Urinary bladder (tissue), 4 donors: ENCODE results near the gene ERAL1. TPM values are rescaled to one million over a fixed set of nuclear protein-coding genes. Genes with fewer than 3 reads are reported as not detected.
"Not testable (repeated sequence)": the region's sequence is repeated elsewhere in the genome, so short reads cannot be mapped to it uniquely, and the experiment has no call there.

Source experiments
- DNase-seq: peaks from one replicate; pipeline ENCODE4 v3.0.0-alpha.2; 2015; ENCODE audit errors: extremely low spot score
- H3K27ac ChIP-seq: one replicate; pipeline ENCODE4 v1.5.1; 2013; ENCODE audit warnings: low read depth, mild to moderate bottlenecking, moderate library complexity
- H3K36me3 ChIP-seq: one replicate; pipeline ENCODE4 v1.6.1; 2013; ENCODE audit warnings: mild to moderate bottlenecking, moderate library complexity; ENCODE audit not compliant: insufficient read depth
- H3K4me1 ChIP-seq: one replicate; pipeline ENCODE4 v1.6.1; 2013; ENCODE audit warnings: mild to moderate bottlenecking, moderate library complexity; ENCODE audit not compliant: insufficient read depth
- H3K4me3 ChIP-seq: one replicate; pipeline ENCODE4 v1.5.1; 2013; ENCODE audit warnings: low read depth, low read length
- WGBS: extraction: QIAGEN DNeasy Blood & Tissue Kit; methylation state at CpG from one replicate; pipeline ENCODE4 v1.1.7; 2013; 5-methylcytosine and 5-hydroxymethylcytosine counted together
- polyA plus RNA-seq: library from polyadenylated mRNA; stranded (reverse); fragments of 200-250 nt; gene quantifications from one replicate; pipeline ENCODE4 v1.2.3, GENCODE V29; 2013
- total RNA-seq: library from RNA; depleted of rRNA; stranded (reverse); fragments of >200 nt; gene quantifications from one replicate; pipeline ENCODE4 v1.2.3, GENCODE V29; 2014
- donor health status: healthy with polysubstance abuse.
- donor health status: healthy.

Gene ERAL1
- total and polyA plus RNA-seq, 2 donors = 16.0 to 35.8 TPM

- Histone ChIP-seq H3K27ac (no peak overlapping the region), H3K4me1 (no peaks in the 10 kb centered on the region), H3K36me3 (peaks cover 1% of the 10 kb centered on the region), H3K4me3 (no peak overlapping the region)
- DNase-seq = no peak
- 86% methylated on average over 2 of the region's 2 CpGs for WGBS
Observed at GRCh38 chr17:28839221-28839620, 15.6 kb upstream of the ERAL1 start.

- peak overlapping the region; percentile 68 for H3K4me3 ChIP-seq
- DNase-seq = no peak
- 1% methylated on average over 6 of the region's 6 CpGs for WGBS
- H3K36me3 ChIP-seq = peaks cover under 1% of the 10 kb centered on the region
- H3K27ac ChIP-seq = peak overlapping the region; percentile 67
- no peaks in the 10 kb centered on the region for H3K4me1 ChIP-seq
Observed at GRCh38 chr17:28841901-28842281, 12.9 kb upstream of the ERAL1 start.

- DNase-seq = peak; percentile 37
- Histone ChIP-seq H3K27ac (peak within 1 kb of the TSS; percentile 78), H3K4me3 (peak within 1 kb of the TSS; percentile 68), H3K36me3 (no peaks in the 10 kb centered on the region), H3K4me1 (no peaks in the 10 kb centered on the region)
- under 1% methylated on average over 44 of the region's 44 CpGs for WGBS
Observed at GRCh38 chr17:28842282-28843012, 12.4 kb upstream of the ERAL1 start, which contains the start of gene FAM222B. TSS of gene FAM222B (minus strand) at chr17:28842790. CDS start at chr17:28766667, 76,123 bp downstream.

GRCh38 chr17:28843816-28844148, 11.0 kb upstream of the ERAL1 start:
- DNase-seq = no peak
- Histone ChIP-seq H3K4me1 (no peaks in the 10 kb centered on the region), H3K36me3 (no peaks in the 10 kb centered on the region), H3K4me3 (no peak overlapping the region), H3K27ac (no peak overlapping the region)
- WGBS = 90% methylated on average over 6 of the region's 6 CpGs

- Histone ChIP-seq H3K36me3 (no peaks in the 10 kb centered on the region), H3K27ac (no peak overlapping the region), H3K4me3 (no peak overlapping the region), H3K4me1 (no peaks in the 10 kb centered on the region)
- no peak for DNase-seq
- 95% methylated on average over 10 of the region's 10 CpGs for WGBS
Observed at GRCh38 chr17:28846231-28846630, 8.6 kb upstream of the ERAL1 start.

- not testable (repeated sequence) for DNase-seq, H3K4me1 ChIP-seq, H3K36me3 ChIP-seq, H3K27ac ChIP-seq, H3K4me3 ChIP-seq
- WGBS = 87% methylated on average over 9 of the region's 9 CpGs
Observed at GRCh38 chr17:28846699-28847098, 8.1 kb upstream of the ERAL1 start.

GRCh38 chr17:28848667-28849066, 6.1 kb upstream of the ERAL1 start:
- H3K4me3 ChIP-seq, H3K4me1 ChIP-seq, H3K36me3 ChIP-seq, DNase-seq, H3K27ac ChIP-seq: not testable (repeated sequence)
- 86% methylated on average over 15 of the region's 15 CpGs for WGBS

GRCh38 chr17:28849281-28849680, 5.5 kb upstream of the ERAL1 start:
- DNase-seq = no peak
- no peak overlapping the region for H3K4me3 ChIP-seq
- H3K36me3 ChIP-seq = no peaks in the 10 kb centered on the region
- no peak overlapping the region for H3K27ac ChIP-seq
- H3K4me1 ChIP-seq = no peaks in the 10 kb centered on the region
- WGBS = 86% methylated on average over 5 of the region's 5 CpGs

GRCh38 chr17:28853295-28853694, 1.5 kb upstream of the ERAL1 start:
- no peak for DNase-seq
- Histone ChIP-seq H3K4me1 (no peaks in the 10 kb centered on the region), H3K36me3 (no peaks in the 10 kb centered on the region), H3K27ac (no peak overlapping the region), H3K4me3 (no peak overlapping the region)
- WGBS = 94% methylated on average over 2 of the region's 2 CpGs

- Histone ChIP-seq H3K4me3 (peak overlapping the region; percentile 61), H3K4me1 (no peaks in the 10 kb centered on the region), H3K27ac (no peak overlapping the region), H3K36me3 (no peaks in the 10 kb centered on the region)
- DNase-seq = no peak
- WGBS = 19% methylated on average over 5 of the region's 5 CpGs
Observed at GRCh38 chr17:28855336-28855679, 492 bp downstream of the ERAL1 start.

- no peaks in the 10 kb centered on the region for H3K4me1 ChIP-seq
- no peak overlapping the region for H3K27ac ChIP-seq
- 93% methylated on average over 5 of the region's 5 CpGs for WGBS
- no peak overlapping the region for H3K4me3 ChIP-seq
- no peak for DNase-seq
- H3K36me3 ChIP-seq = peaks cover 2% of the 10 kb centered on the region
Observed at GRCh38 chr17:28856028-28856574, 1.3 kb downstream of the ERAL1 start.

- H3K4me3 ChIP-seq = no peak overlapping the region
- DNase-seq = no peak
- H3K27ac ChIP-seq = no peak overlapping the region
- WGBS = 97% methylated on average over 3 of the region's 3 CpGs
- peaks cover 4% of the 10 kb centered on the region for H3K36me3 ChIP-seq
- no peaks in the 10 kb centered on the region for H3K4me1 ChIP-seq
Observed at GRCh38 chr17:28857905-28858800, 3.3 kb downstream of the ERAL1 start.

- WGBS = 47% methylated on average over 2 of the region's 2 CpGs
- Histone ChIP-seq H3K4me3 (no peak overlapping the region), H3K27ac (no peak overlapping the region), H3K36me3 (peaks cover 4% of the 10 kb centered on the region), H3K4me1 (no peaks in the 10 kb centered on the region)
- DNase-seq = no peak
Observed at GRCh38 chr17:28858801-28859355, 4.1 kb downstream of the ERAL1 start.
